ENCODE data around the gene RFX3. TPM values are rescaled to one million over a fixed set of nuclear protein-coding genes. Genes with fewer than 3 reads are reported as not detected.

Gene RFX3
- total RNA-seq, 6 experiments from 2014 or later, result 2.8 to 4.2 (median 3.5) TPM

DNA sequence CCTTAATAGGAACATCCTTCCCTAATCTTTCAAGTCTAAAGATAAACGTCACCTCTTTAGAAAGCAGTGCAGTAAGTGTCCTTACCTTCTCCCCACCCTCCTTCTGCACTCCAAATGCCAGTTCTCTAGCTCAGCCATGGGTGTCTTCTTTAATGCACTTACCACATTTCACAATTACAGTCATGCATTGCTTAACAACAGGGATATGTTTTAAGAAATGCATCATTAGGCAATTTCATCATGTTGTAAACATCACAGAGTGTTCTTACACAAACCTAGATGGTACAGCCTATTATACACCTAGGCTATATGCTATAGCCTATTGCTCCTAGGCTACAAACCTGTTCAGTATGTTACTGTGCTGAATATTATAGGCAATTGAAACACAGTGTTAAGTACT, 91.2 kb downstream of the RFX3 start:
- Mint-ChIP-seq H3K36me3 (ENCODE audit: low read depth) (no peaks in the 10 kb centered on the region), H3K4me1 (ENCODE audit: low read depth) (peaks cover 24% of the 10 kb centered on the region), H3K4me3 (no peak overlapping the region), H3K27me3 (ENCODE audit: insufficient read depth) (no peaks in the 10 kb centered on the region), H3K27ac (no peak overlapping the region), H3K9me3 (no peaks in the 10 kb centered on the region)
- TF ChIP-seq, protein P1, sequence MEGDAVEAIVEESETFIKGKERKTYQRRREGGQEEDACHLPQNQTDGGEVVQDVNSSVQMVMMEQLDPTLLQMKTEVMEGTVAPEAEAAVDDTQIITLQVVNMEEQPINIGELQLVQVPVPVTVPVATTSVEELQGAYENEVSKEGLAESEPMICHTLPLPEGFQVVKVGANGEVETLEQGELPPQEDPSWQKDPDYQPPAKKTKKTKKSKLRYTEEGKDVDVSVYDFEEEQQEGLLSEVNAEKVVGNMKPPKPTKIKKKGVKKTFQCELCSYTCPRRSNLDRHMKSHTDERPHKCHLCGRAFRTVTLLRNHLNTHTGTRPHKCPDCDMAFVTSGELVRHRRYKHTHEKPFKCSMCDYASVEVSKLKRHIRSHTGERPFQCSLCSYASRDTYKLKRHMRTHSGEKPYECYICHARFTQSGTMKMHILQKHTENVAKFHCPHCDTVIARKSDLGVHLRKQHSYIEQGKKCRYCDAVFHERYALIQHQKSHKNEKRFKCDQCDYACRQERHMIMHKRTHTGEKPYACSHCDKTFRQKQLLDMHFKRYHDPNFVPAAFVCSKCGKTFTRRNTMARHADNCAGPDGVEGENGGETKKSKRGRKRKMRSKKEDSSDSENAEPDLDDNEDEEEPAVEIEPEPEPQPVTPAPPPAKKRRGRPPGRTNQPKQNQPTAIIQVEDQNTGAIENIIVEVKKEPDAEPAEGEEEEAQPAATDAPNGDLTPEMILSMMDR (IDR thresholded peaks at IDR 0.05), result no peak
- peak; percentile 9 for DNase-seq

DNA sequence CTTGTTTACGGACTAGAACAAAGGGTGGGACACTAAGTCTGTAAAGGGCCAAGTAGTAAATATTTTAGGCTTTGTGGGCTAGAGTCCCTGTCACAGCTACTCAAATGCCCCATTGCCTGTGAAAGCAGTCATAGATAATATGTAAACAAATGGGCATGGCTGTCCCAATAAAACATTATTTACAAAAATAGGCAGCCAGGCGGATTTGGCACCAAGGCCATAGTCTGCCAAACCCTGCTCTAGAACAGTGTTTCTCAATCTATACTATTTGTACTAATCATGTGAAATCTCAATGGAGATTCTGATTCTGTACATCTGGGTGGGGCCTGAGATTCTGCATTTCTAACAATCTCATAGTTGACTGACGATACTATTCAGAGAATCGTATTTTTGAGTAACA, 92.0 kb downstream of the RFX3 start:
- DNase-seq, result no peak
- peaks cover 24% of the 10 kb centered on the region for H3K4me1 Mint-ChIP-seq (ENCODE audit: low read depth)
- H3K4me3 Mint-ChIP-seq, result no peak overlapping the region
- H3K9me3 Mint-ChIP-seq, result no peaks in the 10 kb centered on the region
- H3K27me3 Mint-ChIP-seq (ENCODE audit: insufficient read depth), result no peaks in the 10 kb centered on the region
- TF ChIP-seq, protein P1 (IDR thresholded peaks at IDR 0.05), result no peak
- no peak overlapping the region for H3K27ac Mint-ChIP-seq
- H3K36me3 Mint-ChIP-seq (ENCODE audit: low read depth), result no peaks in the 10 kb centered on the region

- Mint-ChIP-seq H3K9me3 (no peaks in the 10 kb centered on the region), H3K27ac (no peak overlapping the region)
- TF ChIP-seq, protein P1 (IDR thresholded peaks at IDR 0.05), result no peak
Measured at GRCh38 chr9:3433066-3433465, 92.7 kb downstream of the RFX3 start.

GRCh38 chr9:3431890-3432289, 93.9 kb downstream of the RFX3 start:
- Mint-ChIP-seq H3K4me1 (ENCODE audit: low read depth) (peaks cover 20% of the 10 kb centered on the region), H3K27ac (no peak overlapping the region), H3K27me3 (ENCODE audit: insufficient read depth) (no peaks in the 10 kb centered on the region), H3K4me3 (no peak overlapping the region), H3K36me3 (ENCODE audit: low read depth) (0 out of 2 replicates have a peak, but pooled peaks cover 1% of the 10 kb centered on the region), H3K9me3 (no peaks in the 10 kb centered on the region)
- no peak for DNase-seq
- TF ChIP-seq, protein P1 (IDR thresholded peaks at IDR 0.05), result no peak

More at GRCh38 chr9:3433066-3433465, 92.7 kb downstream of the RFX3 start:
- Mint-ChIP-seq H3K4me1 (ENCODE audit: low read depth) (peaks cover 24% of the 10 kb centered on the region), H3K36me3 (ENCODE audit: low read depth) (no peaks in the 10 kb centered on the region), H3K4me3 (no peak overlapping the region), H3K27me3 (ENCODE audit: insufficient read depth) (no peaks in the 10 kb centered on the region)
- no peak for DNase-seq

DNA sequence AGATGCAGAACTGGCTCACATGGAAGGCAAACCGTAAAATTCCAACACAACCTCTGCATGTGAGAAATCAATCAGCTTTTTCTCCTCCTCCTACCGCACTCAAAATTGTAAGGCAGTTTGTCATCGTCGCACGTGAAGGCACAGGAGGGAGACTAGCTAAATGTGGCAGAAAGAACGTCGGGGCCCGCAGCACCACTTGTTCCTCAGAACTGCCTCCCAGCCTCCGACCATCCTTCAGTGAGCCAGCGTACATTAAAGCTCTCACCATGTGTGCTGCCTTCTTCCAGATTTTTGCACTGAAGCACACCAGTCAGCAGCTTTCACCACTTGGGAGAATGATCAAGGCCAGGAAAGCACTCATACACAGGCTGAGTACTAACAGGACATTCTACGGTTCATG, 105.9 kb downstream of the RFX3 start:
- Mint-ChIP-seq H3K9me3 (no peaks in the 10 kb centered on the region), H3K4me1 (ENCODE audit: low read depth) (no peaks in the 10 kb centered on the region), H3K36me3 (ENCODE audit: low read depth) (no peaks in the 10 kb centered on the region), H3K27me3 (ENCODE audit: insufficient read depth) (no peaks in the 10 kb centered on the region), H3K4me3 (no peak overlapping the region), H3K27ac (no peak overlapping the region)
- no peak for DNase-seq
- TF ChIP-seq, protein P1 (IDR thresholded peaks at IDR 0.05), result no peak

- H3K9me3 Mint-ChIP-seq, result no peaks in the 10 kb centered on the region
- H3K27ac Mint-ChIP-seq, result no peak overlapping the region
- TF ChIP-seq, protein P1 (IDR thresholded peaks at IDR 0.05), result no peak
- no peaks in the 10 kb centered on the region for H3K4me1 Mint-ChIP-seq (ENCODE audit: low read depth)
- no peak overlapping the region for H3K4me3 Mint-ChIP-seq
- no peaks in the 10 kb centered on the region for H3K27me3 Mint-ChIP-seq (ENCODE audit: insufficient read depth)
- H3K36me3 Mint-ChIP-seq (ENCODE audit: low read depth), result no peaks in the 10 kb centered on the region
- no peak for DNase-seq
Measured at GRCh38 chr9:3415906-3416305, 109.9 kb downstream of the RFX3 start.
